Glomerular endothelial cell (primary cell): Measurements from ENCODE around the gene PDGFD. TPM values are rescaled to one million over a fixed set of nuclear protein-coding genes. Genes with fewer than 3 reads are reported as not detected.

Experiments
- DNase-seq: peaks from one replicate; pipeline ENCODE4 v3.0.0-alpha.2; 2011; ENCODE audit warnings: low read depth, low spot score; ENCODE audit errors: extremely low read depth
- total RNA-seq: library from RNA; depleted of rRNA; stranded (reverse); fragments of >200 nt; gene quantifications from 2 replicates; pipeline ENCODE4 v1.2.3, GENCODE V29; 2015

PDGFD gene
- total RNA-seq, 1 donor from 2014 or later: 21.4 TPM

DNA sequence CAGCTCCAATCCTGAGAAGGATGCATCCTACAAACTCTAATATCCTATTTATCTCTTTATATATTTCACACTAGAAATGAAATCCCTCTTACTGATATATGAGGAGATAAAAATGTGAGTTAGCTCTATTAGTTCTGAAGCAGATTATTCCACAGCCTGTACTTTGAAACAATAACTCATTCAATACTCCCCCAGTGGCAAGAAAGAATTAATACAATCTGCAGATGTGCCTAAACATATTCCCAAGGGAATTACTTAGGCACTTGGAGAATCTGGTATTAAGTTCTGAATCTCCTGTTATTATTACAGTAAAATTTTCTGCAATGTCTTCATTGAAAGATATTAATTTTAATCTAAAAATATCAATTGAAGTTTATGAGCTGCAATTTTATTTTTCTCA, 68.2 kb downstream of the PDGFD start:
- no peak for DNase-seq

DNA sequence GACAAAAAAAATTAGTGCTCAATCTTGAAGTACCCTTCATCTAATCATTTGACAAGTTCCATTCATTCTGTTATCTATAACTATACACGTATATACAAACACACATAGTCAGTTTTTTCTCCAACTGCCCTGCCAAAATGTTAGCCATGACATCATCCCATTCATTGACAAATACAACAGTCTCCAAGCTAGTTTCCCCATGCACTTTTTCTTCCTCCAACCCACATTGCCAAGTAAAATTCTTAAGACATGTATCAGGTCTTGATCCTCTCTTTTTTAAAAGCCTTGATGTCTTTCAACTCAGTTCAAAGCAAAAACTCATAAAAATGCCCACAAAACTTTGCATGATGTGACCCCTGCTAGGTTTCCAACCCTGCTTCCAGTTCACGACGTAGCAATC, 69.4 kb downstream of the PDGFD start:
- DNase-seq: no peak

DNA sequence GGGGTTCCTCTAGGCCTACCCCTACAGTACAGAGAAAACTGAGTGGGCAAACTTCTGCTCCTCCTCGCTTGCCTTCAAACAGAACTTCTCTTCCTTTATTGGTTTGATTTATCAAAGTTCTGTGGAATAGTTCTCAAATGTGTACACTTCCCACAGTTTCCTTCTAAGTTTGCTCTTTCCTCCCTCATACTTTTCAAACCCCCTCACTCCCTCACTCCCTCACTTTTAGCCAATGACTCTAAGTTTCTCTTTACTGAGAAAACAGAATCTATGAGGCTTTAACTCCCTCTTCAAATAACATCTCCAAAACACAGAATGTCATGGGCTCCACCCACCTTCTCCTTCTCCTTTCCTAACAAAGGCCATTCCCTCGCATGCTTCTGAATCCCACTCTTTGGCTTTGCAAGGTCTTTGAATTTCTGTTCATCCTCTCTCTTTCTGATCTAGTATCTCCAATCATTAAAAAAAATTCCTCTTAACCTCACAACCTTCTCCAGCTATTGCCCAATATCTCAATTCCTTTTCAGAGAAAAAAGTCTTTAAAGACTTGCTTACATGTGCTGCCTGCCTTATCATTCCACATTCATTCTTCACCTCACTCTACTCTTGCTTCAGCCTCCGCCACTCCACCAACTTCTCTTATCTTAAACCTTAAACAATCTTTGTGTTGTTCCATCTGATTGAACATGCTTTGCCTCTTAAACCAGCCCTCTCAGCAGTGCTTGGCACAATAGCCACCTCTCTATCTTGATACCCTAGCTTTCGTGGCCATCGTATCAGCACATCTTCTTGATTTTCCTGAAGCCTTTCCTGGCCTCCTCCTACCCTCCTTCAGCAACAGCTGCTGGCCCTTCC, 70.3 kb downstream of the PDGFD start:
- no peak for DNase-seq

DNA sequence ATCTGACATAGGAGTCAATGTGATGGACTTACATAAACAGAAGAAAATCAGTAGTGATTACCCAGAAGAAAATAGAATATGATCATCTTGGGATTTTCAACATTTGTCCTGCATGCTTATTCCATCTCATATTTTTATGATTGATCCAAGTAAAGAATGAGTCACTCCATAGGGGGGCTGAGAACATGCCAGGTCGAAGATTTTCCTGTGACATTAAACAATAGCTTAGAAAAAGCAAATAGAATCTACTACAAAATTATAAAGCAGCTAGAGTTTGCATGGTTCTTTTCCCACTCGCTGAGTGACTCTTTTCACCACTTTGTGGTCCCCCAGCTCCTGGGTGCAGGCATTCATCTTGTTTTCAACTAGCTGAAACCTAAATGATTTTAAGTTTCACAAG, 71.2 kb downstream of the PDGFD start:
- DNase-seq: no peak

DNA sequence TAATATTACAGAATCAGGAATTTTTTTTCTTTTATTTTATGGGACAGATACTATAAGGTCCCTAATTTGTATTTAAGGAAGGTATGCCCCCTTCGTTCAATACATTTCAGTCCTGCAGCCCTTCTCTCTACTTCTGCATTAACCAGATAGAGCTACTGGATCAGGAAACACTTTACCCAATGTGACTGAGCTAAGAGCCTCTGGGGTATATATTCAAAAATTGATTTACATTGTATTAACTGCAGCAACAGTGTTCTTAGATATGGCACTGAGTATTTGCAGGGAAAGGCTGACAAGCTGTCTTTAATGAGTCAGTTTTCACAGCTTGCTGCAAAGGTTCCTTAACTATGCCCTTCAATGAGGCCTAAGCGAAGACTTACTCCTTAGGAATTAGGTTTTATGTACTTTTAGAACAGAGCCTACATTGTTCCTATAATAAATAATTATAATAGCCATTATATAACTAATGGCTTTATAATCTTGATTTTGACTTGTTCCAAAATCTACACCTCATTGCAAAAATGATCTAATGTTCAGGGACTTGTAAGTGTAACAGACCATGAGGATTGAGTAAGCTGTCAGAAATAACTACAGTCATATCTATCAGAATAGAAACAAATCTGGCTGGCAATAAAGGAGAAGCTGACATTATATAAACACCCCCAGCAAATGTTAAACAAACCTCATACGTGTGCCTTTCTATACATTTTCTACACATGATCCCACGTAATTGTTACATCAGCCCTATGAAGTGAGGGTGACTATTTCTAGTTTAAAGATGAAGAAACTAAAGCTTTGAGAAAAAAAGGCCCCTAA, 72.5 kb downstream of the PDGFD start:
- DNase-seq: no peak

DNA sequence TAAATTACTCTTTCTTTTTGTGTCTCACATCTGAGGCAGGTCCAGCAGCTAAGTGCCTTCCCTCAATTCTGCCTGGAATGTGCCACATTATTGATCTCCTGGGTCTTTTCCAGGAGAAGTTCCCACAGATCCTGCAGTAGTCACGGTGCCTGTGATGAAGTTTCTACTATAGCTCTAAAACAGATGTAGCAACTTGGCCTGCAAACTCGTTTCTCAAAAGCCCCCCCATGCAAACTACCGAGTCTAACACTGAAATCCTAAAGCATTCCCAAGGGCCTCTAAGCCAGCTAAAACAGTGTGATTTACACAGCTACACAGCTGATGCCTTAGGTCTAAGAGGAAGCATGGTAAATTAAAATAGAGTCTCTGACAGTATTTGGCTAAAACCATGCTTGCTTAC, 73.2 kb downstream of the PDGFD start:
- no peak for DNase-seq

DNA sequence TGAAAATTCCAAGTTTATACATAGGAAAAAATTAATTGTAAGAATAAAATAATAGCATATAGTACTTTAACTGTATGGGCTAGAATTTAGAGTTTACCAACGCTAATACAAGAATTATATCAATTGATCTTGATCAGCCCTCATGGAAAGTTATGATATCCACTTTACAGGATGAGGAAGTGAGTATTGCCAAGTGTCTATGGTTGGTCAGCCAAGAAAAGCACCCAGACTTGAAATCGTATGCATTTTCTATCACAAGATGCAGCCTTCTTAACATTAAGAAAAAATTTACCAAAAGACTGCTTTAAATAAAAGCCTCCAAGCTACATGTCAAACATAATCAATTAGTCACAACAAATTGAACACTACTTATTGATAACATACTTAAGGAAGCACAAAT, 74.5 kb downstream of the PDGFD start:
- no peak for DNase-seq

DNA sequence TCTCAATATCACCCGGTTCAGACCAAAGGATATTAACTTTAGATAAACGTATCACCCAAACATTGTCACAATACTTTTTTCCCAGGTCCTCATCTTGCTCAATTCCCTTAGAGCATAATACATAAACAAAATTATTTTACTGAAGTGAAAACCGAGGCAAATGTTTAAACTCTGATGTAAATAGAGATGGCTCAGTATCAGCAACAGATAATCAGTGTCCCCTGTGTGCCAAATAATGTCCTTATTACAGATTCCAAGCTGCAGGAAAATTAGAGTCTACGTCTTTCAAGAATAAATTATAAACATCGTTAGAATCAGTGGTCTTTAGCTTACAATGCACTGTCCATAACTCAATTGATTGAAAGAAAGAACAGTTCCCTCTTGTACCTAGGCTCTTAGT, 77.3 kb downstream of the PDGFD start:
- DNase-seq: no peak

DNA sequence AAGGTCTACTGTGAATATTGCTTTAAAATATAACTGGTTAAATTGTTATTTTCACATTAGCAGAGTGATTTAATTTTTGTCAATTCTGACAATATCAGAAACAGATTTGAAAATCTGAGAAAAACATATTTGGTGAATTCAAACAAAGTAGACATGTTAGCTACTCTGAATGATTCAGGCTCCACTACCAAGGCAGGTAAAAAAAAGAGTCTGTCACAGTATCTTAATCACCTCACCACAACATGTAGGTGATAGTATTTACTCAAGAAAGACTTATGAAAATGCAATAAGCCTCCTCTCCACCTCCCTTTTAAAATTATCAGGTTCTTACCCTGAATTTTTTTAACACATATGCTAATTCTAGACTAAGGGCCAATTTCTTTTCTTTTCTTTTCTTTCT, 85.0 kb downstream of the PDGFD start:
- no peak for DNase-seq

DNA sequence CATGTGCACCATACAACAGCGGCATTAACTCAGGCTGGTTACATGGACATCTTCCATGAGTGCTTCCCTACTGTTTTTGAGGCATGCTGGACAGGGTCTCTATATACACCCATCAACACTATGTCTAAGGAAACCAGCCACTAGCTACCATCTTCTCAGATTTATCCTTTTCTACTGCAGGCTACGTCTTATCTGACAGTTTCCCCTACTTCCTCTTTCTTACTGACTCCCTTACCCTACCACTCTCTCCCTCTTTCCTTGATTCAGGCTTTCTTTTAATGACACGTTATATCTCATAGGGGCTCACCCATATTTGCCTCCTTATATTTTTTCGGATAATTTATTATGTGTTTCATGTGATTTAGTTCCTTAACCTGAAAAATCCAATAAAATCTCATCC, 85.7 kb downstream of the PDGFD start:
- no peak for DNase-seq

DNA sequence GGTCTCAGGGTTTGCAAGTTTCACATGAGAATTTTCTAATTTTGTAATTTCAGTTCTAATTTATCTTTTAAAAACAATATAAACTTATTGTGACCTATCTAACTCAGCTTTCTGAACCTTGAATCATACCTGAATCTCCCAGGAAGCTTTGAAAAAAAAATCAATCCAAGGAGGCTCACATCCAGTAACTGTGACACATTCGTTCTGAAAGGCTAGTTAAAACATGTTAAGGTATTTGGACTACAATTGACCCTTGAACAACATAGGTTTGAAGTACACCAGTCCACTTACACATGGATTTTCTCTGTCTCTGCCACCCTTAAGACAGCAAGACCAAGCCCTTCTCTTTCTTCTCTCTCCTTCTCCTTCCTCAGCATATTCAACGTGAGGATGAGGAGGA, 87.5 kb downstream of the PDGFD start:
- DNase-seq: no peak

DNA sequence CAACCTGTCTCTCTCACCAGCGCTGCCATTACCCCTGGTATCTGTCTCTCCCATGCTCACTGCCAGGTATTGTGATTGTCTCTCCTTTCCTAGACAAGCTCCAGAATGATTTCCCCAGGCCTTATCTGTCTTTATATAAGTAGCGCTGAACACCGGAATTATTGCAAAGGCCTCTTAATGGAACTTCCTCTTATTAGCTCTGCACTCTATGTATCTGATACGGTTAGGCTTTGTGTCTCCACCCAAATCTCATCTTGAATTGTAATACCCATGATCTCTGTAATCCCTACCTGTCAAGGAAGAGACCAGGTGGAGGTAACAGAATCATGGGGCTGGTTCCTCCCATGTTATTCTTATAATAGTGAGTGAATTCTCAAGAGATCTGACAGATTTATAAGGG, 88.2 kb downstream of the PDGFD start:
- DNase-seq: no peak

DNA sequence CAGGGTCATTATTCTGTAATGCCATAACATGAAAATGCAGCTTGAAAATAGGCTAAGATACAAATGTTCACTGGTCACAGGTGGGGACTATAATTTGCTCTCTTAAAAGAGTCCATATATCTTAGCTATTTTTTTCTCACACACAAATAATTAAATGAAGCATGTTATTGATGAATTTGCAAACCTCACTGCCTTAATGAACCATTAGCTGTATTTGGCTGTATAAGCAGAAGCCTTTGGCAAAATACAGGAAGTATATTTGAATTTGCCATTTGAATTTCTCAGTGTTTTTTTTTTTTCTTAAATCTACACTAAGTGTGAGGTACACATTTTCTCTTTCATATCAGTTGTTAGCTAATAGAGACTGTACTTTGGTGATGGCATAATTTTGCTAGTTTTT, 88.9 kb downstream of the PDGFD start:
- no peak for DNase-seq

DNA sequence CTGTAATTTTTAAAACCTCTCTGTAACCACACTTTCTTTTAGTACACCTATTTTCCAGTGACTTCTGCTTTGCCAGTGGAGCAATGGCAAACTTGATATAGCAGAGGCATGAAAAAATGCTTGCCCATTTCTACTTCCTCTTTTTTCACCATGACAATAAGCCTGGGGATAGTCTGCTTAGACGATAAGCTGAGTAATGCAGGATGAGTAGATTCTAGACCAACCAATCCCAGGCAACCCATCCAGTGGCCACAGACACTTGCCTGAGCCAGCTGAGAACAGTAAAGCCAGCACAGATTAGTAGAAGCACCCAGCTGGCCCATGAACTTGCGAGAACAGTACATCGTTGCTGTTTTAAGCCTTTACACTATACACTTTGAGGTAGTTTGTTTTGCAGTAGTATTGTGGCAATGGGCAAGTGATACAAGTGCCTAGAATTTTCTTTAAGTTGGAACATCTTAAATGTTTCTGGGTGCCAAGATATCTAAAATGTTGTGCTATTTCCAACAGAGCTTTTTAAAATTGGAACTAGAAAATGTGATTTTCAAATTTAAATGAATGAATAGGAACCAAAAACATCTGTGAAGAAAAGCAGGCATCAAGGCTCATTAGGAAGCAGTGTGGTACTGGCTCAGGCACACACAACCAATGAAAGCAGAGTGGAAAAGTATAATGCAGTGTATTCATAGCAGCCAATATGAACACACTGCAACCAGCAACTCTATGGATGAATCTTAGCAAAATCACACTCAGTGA, 89.8 kb downstream of the PDGFD start:
- no peak for DNase-seq

DNA sequence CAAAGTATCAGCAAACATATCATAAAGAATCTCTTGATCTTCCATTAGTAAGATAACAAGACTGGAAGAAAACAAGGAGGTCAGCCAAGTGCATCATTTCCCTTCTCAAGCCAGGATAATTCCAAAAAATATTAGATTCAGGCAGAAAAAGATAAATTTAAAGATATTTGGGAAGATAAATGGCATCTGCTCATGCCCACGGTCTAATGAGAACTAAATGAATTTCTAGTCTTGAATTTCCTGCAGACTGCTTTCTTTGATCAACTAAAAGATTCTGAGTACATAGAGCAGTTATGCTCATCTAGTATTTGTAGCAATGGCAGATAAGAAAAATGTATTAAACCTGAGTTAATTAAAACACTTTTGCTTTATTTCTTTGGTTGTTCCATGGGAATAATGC, 96.4 kb downstream of the PDGFD start:
- DNase-seq: no peak

DNA sequence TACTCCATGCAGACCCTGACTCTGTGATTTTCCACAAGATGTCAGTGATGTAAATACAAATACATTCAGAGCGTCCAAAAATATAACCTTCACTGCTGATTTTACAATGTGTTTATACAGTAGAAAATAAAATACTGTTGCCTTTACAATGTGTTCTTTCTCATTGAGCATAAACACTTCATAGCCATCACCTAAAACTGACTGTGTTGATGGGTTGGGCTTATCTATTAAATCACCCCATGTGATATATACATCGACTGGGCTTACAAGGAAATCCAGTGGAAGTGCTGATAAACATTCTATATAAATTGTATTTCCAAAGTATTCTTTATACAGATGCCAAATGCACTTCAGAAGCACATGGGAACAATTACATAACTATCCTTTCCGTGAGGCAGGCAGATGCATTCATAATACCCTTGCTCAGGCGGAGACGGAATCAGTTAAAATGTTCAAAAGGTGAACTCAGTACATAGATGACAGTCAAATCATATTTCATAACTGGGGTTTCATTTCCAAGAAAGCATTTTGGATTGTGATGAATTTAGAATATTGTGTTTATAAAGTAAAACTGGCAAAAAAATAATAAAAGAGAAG, 99.8 kb downstream of the PDGFD start:
- no peak for DNase-seq

DNA sequence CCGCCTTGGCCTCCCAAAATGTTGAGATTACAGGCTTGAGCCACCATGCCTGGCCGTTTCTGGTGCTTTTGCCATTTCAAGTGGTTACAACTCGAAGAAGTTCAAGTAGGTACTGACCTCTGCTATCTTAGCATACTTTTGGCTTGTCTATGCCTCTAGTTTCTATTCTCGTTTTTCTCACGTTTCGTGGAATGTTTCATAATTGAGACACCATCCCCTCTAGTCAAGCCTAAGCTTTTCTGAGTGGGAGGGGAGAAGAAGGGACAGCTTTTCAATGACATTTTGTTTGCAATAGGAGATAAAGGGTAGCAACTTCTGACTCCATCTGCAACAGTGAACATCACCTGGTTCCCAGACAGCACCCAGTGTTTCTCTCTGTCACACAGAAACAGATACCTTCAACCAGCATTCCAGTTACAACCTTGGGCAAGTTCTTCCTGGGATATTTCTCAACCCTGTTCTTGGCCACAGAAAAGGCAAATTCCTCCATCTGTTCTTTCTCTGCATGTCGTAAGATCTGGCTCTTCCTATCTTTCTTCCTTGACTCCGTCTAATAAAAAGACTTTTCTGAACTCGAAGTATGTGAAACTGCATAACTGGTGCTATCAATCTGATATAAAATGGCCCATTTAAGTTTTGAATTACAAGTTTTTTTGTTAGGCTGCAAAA, 102.0 kb downstream of the PDGFD start:
- DNase-seq: no peak

DNA sequence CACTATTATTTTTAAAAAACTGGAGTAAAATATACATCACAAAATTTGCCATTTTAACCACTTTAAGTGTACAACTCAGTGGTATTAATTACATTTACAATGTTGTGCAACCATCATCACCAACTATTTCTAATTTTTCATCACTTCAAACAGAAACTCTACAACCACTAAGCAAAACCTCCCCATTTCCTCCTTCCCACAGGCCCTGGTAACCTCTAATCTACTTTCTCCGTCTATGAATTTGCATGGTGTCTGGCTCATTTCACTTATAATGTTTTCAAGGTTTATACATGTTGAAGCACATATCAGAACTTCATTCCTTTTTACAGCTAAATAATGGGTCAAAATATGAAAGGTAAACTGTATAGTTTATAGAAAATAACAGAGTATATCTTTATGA, 103.1 kb downstream of the PDGFD start:
- no peak for DNase-seq

DNA sequence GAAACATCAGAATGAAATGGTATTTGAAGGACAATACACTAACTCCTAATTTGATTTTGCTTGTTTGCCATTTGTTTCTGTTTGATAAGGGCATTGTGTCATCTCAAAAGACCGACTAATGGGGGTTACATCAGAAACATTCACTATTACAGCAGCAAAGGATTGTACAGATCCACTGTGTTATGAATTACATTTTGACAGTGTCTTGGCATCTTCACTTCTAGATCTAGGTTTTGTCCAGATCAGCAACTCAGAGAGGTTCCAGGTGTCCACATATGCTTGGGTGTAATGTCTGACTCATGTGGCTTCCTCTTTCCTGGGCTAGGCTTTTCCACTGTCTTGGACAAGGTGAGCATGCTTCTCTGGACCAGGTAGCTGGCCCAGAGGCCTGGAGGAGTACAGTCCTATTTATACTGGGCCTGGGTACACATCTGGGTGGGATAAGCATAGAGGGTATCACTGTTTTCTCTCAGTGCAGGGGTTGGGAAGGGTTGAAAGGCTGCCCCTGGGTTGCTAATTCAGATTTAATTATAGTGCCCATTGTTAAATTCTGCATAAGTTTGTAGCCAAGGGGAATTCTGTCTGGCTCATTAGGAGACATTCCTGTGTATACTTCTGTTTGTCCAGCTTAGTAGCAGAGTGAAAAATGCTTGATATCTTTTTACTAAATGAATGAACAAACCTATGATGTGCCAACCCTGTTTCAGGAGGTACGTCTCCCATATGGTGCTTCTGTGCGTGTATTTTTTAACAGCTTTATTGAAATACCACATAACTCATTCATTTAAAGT, 103.7 kb downstream of the PDGFD start:
- no peak for DNase-seq

DNA sequence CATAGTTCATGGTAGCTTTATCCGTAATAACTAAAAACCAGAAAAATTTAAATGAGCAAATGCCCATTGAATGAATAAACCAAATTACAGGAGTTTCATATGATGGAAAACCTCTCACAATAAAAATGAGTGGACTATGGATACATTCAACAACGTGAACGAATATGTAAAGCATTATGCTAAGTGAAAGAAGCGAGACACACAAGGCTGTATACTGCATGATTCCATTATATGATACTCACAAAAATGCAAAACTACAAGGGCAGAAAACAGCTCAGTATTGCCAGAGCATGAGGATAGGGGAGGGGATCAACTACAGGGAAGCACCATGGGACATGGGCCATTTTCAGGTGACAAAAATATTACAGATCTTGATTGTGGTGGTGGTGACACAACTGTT, 105.3 kb downstream of the PDGFD start:
- DNase-seq: no peak
